Endothelial cell of umbilical vein (primary cell): Measurements from ENCODE around the gene CHMP4B. TPM values are rescaled to one million over a fixed set of nuclear protein-coding genes. Genes with fewer than 3 reads are reported as not detected.

ENCODE experiments used
- BruUV-seq: library from RNA; stranded (reverse); fragments of 400-500 nt; replicated peaks from 2 replicates; lab custom pipeline; 2021; lab: Mats Ljungman, UMichigan
- CTCF ChIA-PET: fragments of 300-600, 350-600 bp; sonication (Branson Sonifier 250); formaldehyde crosslinking; loops from one replicate; lab custom pipeline; 2021; ENCODE audit warnings: antibody characterized with exemption, inconsistent platforms; lab: Charles Lee
- POLR2A ChIA-PET: fragments of 300-600, 350-600 bp; sonication (Branson Sonifier 250); formaldehyde crosslinking; loops from one replicate; lab custom pipeline; 2021; ENCODE audit warnings: antibody characterized with exemption, inconsistent platforms; lab: Charles Lee
- DNase-seq: peaks from one replicate; pipeline ENCODE4 v3.0.0-alpha.2; 2011; ENCODE audit warnings: low read depth, low spot score
- FAIRE-seq: peaks from 2 replicates; lab custom pipeline; 2011; peaks lifted over from hg19 to GRCh38; lab: Jason Lieb, UNC
- H2AFZ ChIP-seq: 2 replicates; pipeline ENCODE4 v1.6.0; 2012; ENCODE audit warnings: low read depth, low read length, control low read depth, inconsistent platforms
- H3K27ac ChIP-seq: 2 replicates; pipeline ENCODE4 v1.5.1; 2011; ENCODE audit warnings: low read depth, mild to moderate bottlenecking, control low read depth, low read length, moderate library complexity; ENCODE audit not compliant: insufficient read depth
- H3K27me3 ChIP-seq, 2 experiments: 2 replicates each; pipeline versions ENCODE4 v1.6.0 to v1.6.1; 2011; ENCODE audit warnings: low read length in 2 of 2, mixed read lengths in 1 of 2; ENCODE audit not compliant: control insufficient read depth in 2 of 2, insufficient read depth in 2 of 2
- H3K36me3 ChIP-seq, 2 experiments: 2 replicates in 1 of 2; 3 replicates in 1 of 2; pipeline ENCODE4 v1.5.1; 2011; ENCODE audit warnings: low read length in 2 of 2, mild to moderate bottlenecking in 1 of 2, moderate library complexity in 1 of 2; ENCODE audit not compliant: control insufficient read depth in 2 of 2, insufficient read depth in 2 of 2; ENCODE audit errors: extremely low read depth in 1 of 2
- H3K4me1 ChIP-seq: 3 replicates; pipeline ENCODE4 v1.5.1; 2011; ENCODE audit warnings: mild to moderate bottlenecking, low read length; ENCODE audit not compliant: control insufficient read depth, insufficient read depth; ENCODE audit errors: extremely low read depth
- H3K4me2 ChIP-seq: 2 replicates; pipeline ENCODE4 v1.6.1; 2011; ENCODE audit warnings: low read length, control low read depth, mixed read lengths; ENCODE audit not compliant: insufficient read depth
- H3K4me3 ChIP-seq, 3 experiments: fragments of 200-600 bp in 1 of 3; sonication (generic), shearing (Covaris generic) in 1 of 3; replicated peaks in 1 of 3; 2 replicates each; pipeline ENCODE4 v1.5.1; 2011 to 2016; ENCODE audit warnings: control low read depth in 3 of 3, low read length in 3 of 3, mild to moderate bottlenecking in 2 of 3, inconsistent platforms in 1 of 3, low read depth in 1 of 3, moderate library complexity in 1 of 3; ENCODE audit not compliant: insufficient read depth in 1 of 3
- H3K79me2 ChIP-seq: 2 replicates; pipeline ENCODE4 v1.6.0; 2012; ENCODE audit warnings: low read length, inconsistent platforms; ENCODE audit not compliant: control insufficient read depth, insufficient read depth
- H3K9ac ChIP-seq: replicated peaks from 2 replicates; pipeline ENCODE3; 2011; ENCODE audit warnings: low read length, control low read depth; ENCODE audit not compliant: insufficient read depth; ENCODE audit errors: extremely low read depth
- H3K9me1 ChIP-seq: replicated peaks from 3 replicates; pipeline ENCODE4 v1.6.0; 2011; ENCODE audit warnings: mild to moderate bottlenecking, low read length; ENCODE audit not compliant: control insufficient read depth, insufficient read depth; ENCODE audit errors: extremely low read depth
- H3K9me3 ChIP-seq: replicated peaks from 2 replicates; pipeline ENCODE4 v1.5.1; 2012; ENCODE audit warnings: low read length, inconsistent platforms; ENCODE audit not compliant: control insufficient read depth, insufficient read depth
- H4K20me1 ChIP-seq: replicated peaks from 2 replicates; pipeline ENCODE3; 2011; ENCODE audit warnings: mild to moderate bottlenecking, low read length; ENCODE audit not compliant: control insufficient read depth, insufficient read depth; ENCODE audit errors: extremely low read depth
- CTCF ChIP-seq, 2 donors: IDR thresholded peaks; 1 replicate in 1 of 2; 2 replicates in 1 of 2; pipeline ENCODE4 v1.5.1; 2011; ENCODE audit warnings: low read length in 2 of 2, mild to moderate bottlenecking in 2 of 2, moderate library complexity in 2 of 2, control low read depth in 1 of 2, inconsistent platforms in 1 of 2, low read depth in 1 of 2; ENCODE audit not compliant: insufficient read depth in 1 of 2; ENCODE audit errors: extremely low read depth in 1 of 2
- EZH2 ChIP-seq: IDR thresholded peaks from 2 replicates; pipeline ENCODE4 v1.6.1; 2012; ENCODE audit warnings: borderline replicate concordance, low read depth, mild to moderate bottlenecking, moderate library complexity, low read length, inconsistent platforms; ENCODE audit not compliant: severe bottlenecking
- FOS ChIP-seq: IDR thresholded peaks from 2 replicates; pipeline ENCODE4 v1.6.1; 2011; ENCODE audit warnings: mild to moderate bottlenecking, low read length, moderate library complexity, borderline replicate concordance; ENCODE audit not compliant: insufficient read depth
- GATA2 ChIP-seq: IDR thresholded peaks from 2 replicates; pipeline ENCODE4 v1.7.0; 2011; ENCODE audit warnings: low read depth, mild to moderate bottlenecking, moderate library complexity, mixed read lengths, low read length; ENCODE audit not compliant: insufficient read length, insufficient read depth
- JUN ChIP-seq: IDR thresholded peaks from 2 replicates; pipeline ENCODE4 v1.6.1; 2011; ENCODE audit warnings: borderline replicate concordance, low read depth; ENCODE audit not compliant: insufficient read length, insufficient read depth
- MAX ChIP-seq: IDR thresholded peaks from 2 replicates; pipeline ENCODE4 v1.6.1; 2011; ENCODE audit not compliant: insufficient read depth, insufficient read length
- MYC ChIP-seq: IDR thresholded peaks from one replicate; pipeline ENCODE4 v1.6.1; 2011; ENCODE audit warnings: mild to moderate bottlenecking, low read depth, low read length
- POLR2A ChIP-seq: IDR thresholded peaks from 2 replicates; pipeline ENCODE4 v1.6.1; 2012; ENCODE audit warnings: low read depth, mild to moderate bottlenecking, control low read depth, low read length
- POLR2AphosphoS5 ChIP-seq: IDR thresholded peaks from 2 replicates; pipeline ENCODE4 v1.6.1; 2012; ENCODE audit warnings: low read depth, mild to moderate bottlenecking, control low read depth, low read length, moderate library complexity; ENCODE audit not compliant: insufficient read depth
- dilution Hi-C: fragments of 300-500 bp; cut with MboI; formaldehyde crosslinking; loops from one replicate; pipeline ENCODE4 v1.15.0; 2019; ENCODE audit warnings: low sequenced_read_pairs; ENCODE audit not compliant: extremely low pct_ligation_motif_present
- intact Hi-C: fragments of 100-400 bp; cut with micrococcal nuclease; formaldehyde crosslinking; loops from one replicate; pipeline ENCODE4 v1.10.0; 2022
- polyA plus RNA-seq, 4 experiments: library from polyadenylated mRNA; depleted of rRNA in 3 of 4; stranded (reverse) in 3 of 4; unstranded in 1 of 4; fragments of >200 nt; gene quantifications; 2 replicates each; pipeline versions ENCODE4 v1.2.1 to v1.2.3, GENCODE V29; 2011 to 2012; ENCODE audit warnings: missing spikeins in 1 of 4
- total RNA-seq: library from RNA; stranded (reverse); gene quantifications from 2 replicates; pipeline ENCODE4 v1.2.3, GENCODE V29; 2021

CHMP4B gene
- total and polyA plus RNA-seq, 2 donors (not counting 3 experiments of a cell fraction or from before 2014, with no cell fraction given): 64.7 to 112 TPM

GRCh38 chr20:33882481-33882880 lies 71.3 kb downstream of the CHMP4B start:
- Histone ChIP-seq H4K20me1 (no peaks in the 10 kb centered on the region), H3K4me1 (no peaks in the 10 kb centered on the region), H3K27ac (no peak overlapping the region), H3K9ac (no peak overlapping the region), H3K9me1 (no peaks in the 10 kb centered on the region), H3K9me3 (no peaks in the 10 kb centered on the region), H3K27me3 (no peaks in the 10 kb centered on the region), H2AFZ (no peak overlapping the region), H3K4me2 (no peak overlapping the region), H3K36me3 (no peaks in the 10 kb centered on the region), H3K4me3 (no peak overlapping the region), H3K79me2 (no peaks in the 10 kb centered on the region)
- FAIRE-seq (no peak), DNase-seq (no peak)
- no TSS peak for BruUV-seq
- ChIA-PET POLR2A (interaction anchor here (0.6 kb wide), 1 partner anchor 227 kb away, joined by 3 read pairs; no protein-coding TSS in a partner anchor), CTCF (interaction anchor here (0.9 kb wide), 1 partner anchor 135 kb away, joined by 3 read pairs; no protein-coding TSS in a partner anchor)
- TF ChIP-seq POLR2AphosphoS5 (no peak), JUN (no peak), CTCF (IDR thresholded peaks at IDR 0.05; ENCODE audit: extremely low read depth in 1 of 2, insufficient read depth in 1 of 2, low read depth in 1 of 2, low read length in 2 of 2) (no peak), FOS (no peak), GATA2 (no peak), EZH2 (no peak), MYC (no peak), POLR2A (no peak), MAX (no peak)
- intact Hi-C loops (no loop called here), dilution Hi-C loops (no loop called here)
